ENCODE data around the gene CDH8.

DNA sequence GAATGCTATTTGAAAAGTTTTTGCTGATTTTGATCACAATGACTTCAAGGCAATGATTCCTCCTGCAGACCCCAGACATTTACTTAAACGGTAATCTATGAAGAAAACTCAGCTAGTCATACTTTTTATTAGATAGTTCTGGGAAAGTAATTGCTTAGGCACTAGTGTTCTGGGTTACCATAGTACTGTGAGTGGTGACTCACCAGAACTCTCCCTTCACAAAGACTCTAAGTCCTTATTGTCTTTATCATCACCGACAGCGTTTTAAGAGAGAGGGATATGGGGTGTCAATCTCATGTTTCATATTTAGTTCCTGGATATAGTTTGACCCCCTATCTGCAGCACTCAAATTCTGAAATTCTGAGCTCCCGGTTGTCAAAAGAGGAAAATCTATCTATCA is 43.0 kb upstream of the CDH8 start:
- TF ChIP-seq, protein P1, sequence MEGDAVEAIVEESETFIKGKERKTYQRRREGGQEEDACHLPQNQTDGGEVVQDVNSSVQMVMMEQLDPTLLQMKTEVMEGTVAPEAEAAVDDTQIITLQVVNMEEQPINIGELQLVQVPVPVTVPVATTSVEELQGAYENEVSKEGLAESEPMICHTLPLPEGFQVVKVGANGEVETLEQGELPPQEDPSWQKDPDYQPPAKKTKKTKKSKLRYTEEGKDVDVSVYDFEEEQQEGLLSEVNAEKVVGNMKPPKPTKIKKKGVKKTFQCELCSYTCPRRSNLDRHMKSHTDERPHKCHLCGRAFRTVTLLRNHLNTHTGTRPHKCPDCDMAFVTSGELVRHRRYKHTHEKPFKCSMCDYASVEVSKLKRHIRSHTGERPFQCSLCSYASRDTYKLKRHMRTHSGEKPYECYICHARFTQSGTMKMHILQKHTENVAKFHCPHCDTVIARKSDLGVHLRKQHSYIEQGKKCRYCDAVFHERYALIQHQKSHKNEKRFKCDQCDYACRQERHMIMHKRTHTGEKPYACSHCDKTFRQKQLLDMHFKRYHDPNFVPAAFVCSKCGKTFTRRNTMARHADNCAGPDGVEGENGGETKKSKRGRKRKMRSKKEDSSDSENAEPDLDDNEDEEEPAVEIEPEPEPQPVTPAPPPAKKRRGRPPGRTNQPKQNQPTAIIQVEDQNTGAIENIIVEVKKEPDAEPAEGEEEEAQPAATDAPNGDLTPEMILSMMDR (IDR thresholded peaks at IDR 0.05; ENCODE audit: extremely low read depth in 1 of 2, insufficient read depth in 1 of 2, low read depth in 1 of 2, low read length in 2 of 2), result no peak
- TF ChIP-seq POLR2AphosphoS5 (IDR thresholded peaks at IDR 0.05; ENCODE audit: insufficient read depth, low read depth, low read length), result no peak
- TF ChIP-seq POLR2A (IDR thresholded peaks at IDR 0.05; ENCODE audit: low read depth, low read length), result no peak
- TF ChIP-seq MAX (IDR thresholded peaks at IDR 0.05; ENCODE audit: insufficient read depth, insufficient read length), result no peak
- no peak for TF ChIP-seq EZH2 (IDR thresholded peaks at IDR 0.05; ENCODE audit: borderline replicate concordance, low read depth, low read length, severe bottlenecking)
- no peak for TF ChIP-seq JUN (IDR thresholded peaks at IDR 0.05; ENCODE audit: borderline replicate concordance, insufficient read depth, insufficient read length, low read depth)
- TF ChIP-seq MYC (IDR thresholded peaks at IDR 0.05; ENCODE audit: low read depth, low read length), result no peak
- TF ChIP-seq GATA2 (IDR thresholded peaks at IDR 0.05; ENCODE audit: insufficient read depth, insufficient read length, low read depth, low read length), result no peak
